HG03066 (cell line): ENCODE data around the gene IGF1R.
A peak's percentile ranks its signal among the peaks of the same experiment; 100 is the strongest.

Experiments
- ATAC-seq: cut with Tn5 transposase; IDR thresholded peaks from one replicate; pipeline ENCODE4 v1.9.1; 2021; ENCODE audit warnings: low read depth; ENCODE audit not compliant: unreplicated experiment

The IGF1R gene

GRCh38 chr15:98767692-98768091 lies 119.4 kb downstream of the IGF1R start:
- no peak for ATAC-seq

- ATAC-seq, result no peak
Observed at GRCh38 chr15:98769867-98770266, 121.5 kb downstream of the IGF1R start.

GRCh38 chr15:98770984-98771383 lies 122.6 kb downstream of the IGF1R start:
- ATAC-seq, result no peak

- no peak for ATAC-seq
Observed at GRCh38 chr15:98771541-98771940, 123.2 kb downstream of the IGF1R start.

GRCh38 chr15:98772895-98773294 lies 124.6 kb downstream of the IGF1R start:
- no peak for ATAC-seq

- no peak for ATAC-seq
Observed at GRCh38 chr15:98773616-98774015, 125.3 kb downstream of the IGF1R start.

- ATAC-seq, result no peak
Observed at GRCh38 chr15:98774756-98775497, 126.6 kb downstream of the IGF1R start.

GRCh38 chr15:98775498-98776230 lies 127.3 kb downstream of the IGF1R start:
- ATAC-seq, result no peak

- ATAC-seq, result peak; percentile 77
Observed at GRCh38 chr15:98776607-98777281, 128.4 kb downstream of the IGF1R start.

GRCh38 chr15:98777426-98777825 lies 129.1 kb downstream of the IGF1R start:
- ATAC-seq, result no peak

GRCh38 chr15:98778263-98778959 lies 130.1 kb downstream of the IGF1R start:
- ATAC-seq, result no peak

GRCh38 chr15:98778960-98779359 lies 130.6 kb downstream of the IGF1R start:
- no peak for ATAC-seq

- peak; percentile 59 for ATAC-seq
Observed at GRCh38 chr15:98779463-98780071, 131.2 kb downstream of the IGF1R start.

- ATAC-seq, result no peak
Observed at GRCh38 chr15:98781838-98782237, 133.5 kb downstream of the IGF1R start.

GRCh38 chr15:98782801-98783200 lies 134.5 kb downstream of the IGF1R start:
- ATAC-seq, result no peak

GRCh38 chr15:98785431-98785806 lies 137.1 kb downstream of the IGF1R start:
- no peak for ATAC-seq

- ATAC-seq, result peak; percentile 69
Observed at GRCh38 chr15:98785807-98786621, 137.7 kb downstream of the IGF1R start.

- peak; percentile 16 for ATAC-seq
Observed at GRCh38 chr15:98786717-98787116, 138.4 kb downstream of the IGF1R start.

- no peak for ATAC-seq
Observed at GRCh38 chr15:98787194-98787593, 138.9 kb downstream of the IGF1R start.
